Endodermal cell (in vitro differentiated cells): ENCODE measurements around the gene CPEB1. TPM values are rescaled to one million over a fixed set of nuclear protein-coding genes. Genes with fewer than 3 reads are reported as not detected.
"Not testable (repeated sequence)": the region's sequence is repeated elsewhere in the genome, so short reads cannot be mapped to it uniquely, and the experiment has no call there.

Source experiments
- DNase-seq: peaks from one replicate; pipeline ENCODE4 v3.0.0-alpha.2; 2017
- H3K27ac ChIP-seq: 2 replicates; pipeline ENCODE4 v1.5.1; 2013; ENCODE audit warnings: mild to moderate bottlenecking, low read depth, low read length, moderate library complexity
- H3K27me3 ChIP-seq: 2 replicates; pipeline ENCODE4 v1.6.1; 2013; ENCODE audit warnings: mild to moderate bottlenecking, low read length, moderate library complexity; ENCODE audit not compliant: insufficient read depth, control insufficient read depth, poor library complexity, severe bottlenecking
- H3K36me3 ChIP-seq: 2 replicates; pipeline ENCODE4 v1.7.0; 2013; ENCODE audit warnings: mild to moderate bottlenecking, low read length, moderate library complexity; ENCODE audit not compliant: control insufficient read depth, insufficient read depth
- H3K4me1 ChIP-seq: one replicate; pipeline ENCODE4 v1.7.0; 2013; ENCODE audit warnings: low read length; ENCODE audit not compliant: control insufficient read depth, insufficient read depth
- H3K4me3 ChIP-seq: 2 replicates; pipeline ENCODE4 v1.5.1; 2013; ENCODE audit warnings: mild to moderate bottlenecking, low read length, moderate library complexity
- H3K9ac ChIP-seq: 2 replicates; pipeline ENCODE4 v1.6.1; 2013; ENCODE audit warnings: mild to moderate bottlenecking, low read length, moderate library complexity; ENCODE audit not compliant: poor library complexity, severe bottlenecking; ENCODE audit errors: extremely low read depth
- H3K9me3 ChIP-seq: 2 replicates; pipeline ENCODE4 v1.6.1; 2013; ENCODE audit warnings: mild to moderate bottlenecking, low read length, moderate library complexity; ENCODE audit not compliant: control insufficient read depth
- H3K27ac Mint-ChIP-seq: 2 replicates; pipeline ENCODE4 v1.8.0; 2020; ENCODE audit warnings: mixed read lengths
- H3K27me3 Mint-ChIP-seq: 2 replicates; pipeline ENCODE4 v1.8.0; 2021; ENCODE audit warnings: mild to moderate bottlenecking, mixed read lengths; ENCODE audit not compliant: insufficient read depth
- H3K36me3 Mint-ChIP-seq: 2 replicates; pipeline ENCODE4 v1.8.0; 2020; ENCODE audit warnings: low read depth, mixed read lengths
- H3K4me1 Mint-ChIP-seq: 2 replicates; pipeline ENCODE4 v1.8.0; 2020; ENCODE audit warnings: mixed read lengths
- H3K4me3 Mint-ChIP-seq: 2 replicates; pipeline ENCODE4 v1.8.0; 2020; ENCODE audit warnings: mild to moderate bottlenecking, moderate library complexity, mixed read lengths
- H3K9me3 Mint-ChIP-seq: 2 replicates; pipeline ENCODE4 v1.8.0; 2020; ENCODE audit warnings: mild to moderate bottlenecking, mixed read lengths
- WGBS, 2 experiments: methylation state at CpG; one replicate each; pipeline versions ENCODE4 v1.1.5 to v1.1.7; 2013; ENCODE audit warnings: missing lambda C conversion rate in 2 of 2, mixed read lengths in 1 of 2; ENCODE audit not compliant: insufficient coverage in 1 of 2, insufficient read length in 1 of 2; 5-methylcytosine and 5-hydroxymethylcytosine counted together
- total RNA-seq, 2 donors: library from RNA; stranded (reverse); fragmentation: NEBNext Ultra II Directional in 1 of 2; extraction: Animal tissue kit (Norgen Biotek cat#: 25700) in 1 of 2; gene quantifications; 2 replicates in 1 of 2; 3 replicates in 1 of 2; pipeline ENCODE4 v1.2.1, GENCODE V29; 2021
- TF ChIP-seq, protein P1 (sequence below): fragments of 200-600 bp; sonication (generic); conservative IDR thresholded peaks from 2 replicates; pipeline ENCODE4 v1.5.0; 2021; ENCODE audit warnings: antibody characterized with exemption, mild to moderate bottlenecking

The CPEB1 gene
- total RNA-seq, 2 donors from 2014 or later = 1.0 to 1.4 TPM

GRCh38 chr15:82535566-82536408 lies 111.4 kb downstream of the CPEB1 start:
- Mint-ChIP-seq H3K9me3 (peaks cover 2% of the 10 kb centered on the region), H3K27me3 (peaks cover 1% of the 10 kb centered on the region), H3K4me1 (peaks cover 16% of the 10 kb centered on the region), H3K36me3 (peaks cover 69% of the 10 kb centered on the region), H3K27ac (peak overlapping the region; percentile 48), H3K4me3 (no peak overlapping the region)
- H3K36me3 ChIP-seq = peaks cover 57% of the 10 kb centered on the region
- H3K4me3 ChIP-seq = no peak overlapping the region
- H3K27ac ChIP-seq = peak overlapping the region; percentile 59
- 92 to 96% methylated on average over 5 to 8 of the region's 9 CpGs for WGBS, 2 experiments
- H3K27me3 ChIP-seq = no peaks in the 10 kb centered on the region
- DNase-seq = peak; percentile 53
- TF ChIP-seq, protein P1, sequence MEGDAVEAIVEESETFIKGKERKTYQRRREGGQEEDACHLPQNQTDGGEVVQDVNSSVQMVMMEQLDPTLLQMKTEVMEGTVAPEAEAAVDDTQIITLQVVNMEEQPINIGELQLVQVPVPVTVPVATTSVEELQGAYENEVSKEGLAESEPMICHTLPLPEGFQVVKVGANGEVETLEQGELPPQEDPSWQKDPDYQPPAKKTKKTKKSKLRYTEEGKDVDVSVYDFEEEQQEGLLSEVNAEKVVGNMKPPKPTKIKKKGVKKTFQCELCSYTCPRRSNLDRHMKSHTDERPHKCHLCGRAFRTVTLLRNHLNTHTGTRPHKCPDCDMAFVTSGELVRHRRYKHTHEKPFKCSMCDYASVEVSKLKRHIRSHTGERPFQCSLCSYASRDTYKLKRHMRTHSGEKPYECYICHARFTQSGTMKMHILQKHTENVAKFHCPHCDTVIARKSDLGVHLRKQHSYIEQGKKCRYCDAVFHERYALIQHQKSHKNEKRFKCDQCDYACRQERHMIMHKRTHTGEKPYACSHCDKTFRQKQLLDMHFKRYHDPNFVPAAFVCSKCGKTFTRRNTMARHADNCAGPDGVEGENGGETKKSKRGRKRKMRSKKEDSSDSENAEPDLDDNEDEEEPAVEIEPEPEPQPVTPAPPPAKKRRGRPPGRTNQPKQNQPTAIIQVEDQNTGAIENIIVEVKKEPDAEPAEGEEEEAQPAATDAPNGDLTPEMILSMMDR = no peak
- peaks cover 5% of the 10 kb centered on the region for H3K4me1 ChIP-seq
- H3K9ac ChIP-seq = no peak overlapping the region
- no peaks in the 10 kb centered on the region for H3K9me3 ChIP-seq

GRCh38 chr15:82535151-82535550 lies 112.0 kb downstream of the CPEB1 start:
- peaks cover 18% of the 10 kb centered on the region for H3K4me1 Mint-ChIP-seq
- DNase-seq = peak; percentile 13
- H3K27ac ChIP-seq, H3K4me3 Mint-ChIP-seq, H3K9me3 Mint-ChIP-seq, H3K9me3 ChIP-seq, H3K4me1 ChIP-seq, H3K27me3 ChIP-seq, H3K27ac Mint-ChIP-seq, H3K27me3 Mint-ChIP-seq, H3K9ac ChIP-seq, H3K4me3 ChIP-seq: not testable (repeated sequence)
- 96 to 98% methylated on average over 3 to 5 of the region's 5 CpGs for WGBS, 2 experiments
- H3K36me3 Mint-ChIP-seq = peaks cover 69% of the 10 kb centered on the region
- peaks cover 57% of the 10 kb centered on the region for H3K36me3 ChIP-seq

DNA sequence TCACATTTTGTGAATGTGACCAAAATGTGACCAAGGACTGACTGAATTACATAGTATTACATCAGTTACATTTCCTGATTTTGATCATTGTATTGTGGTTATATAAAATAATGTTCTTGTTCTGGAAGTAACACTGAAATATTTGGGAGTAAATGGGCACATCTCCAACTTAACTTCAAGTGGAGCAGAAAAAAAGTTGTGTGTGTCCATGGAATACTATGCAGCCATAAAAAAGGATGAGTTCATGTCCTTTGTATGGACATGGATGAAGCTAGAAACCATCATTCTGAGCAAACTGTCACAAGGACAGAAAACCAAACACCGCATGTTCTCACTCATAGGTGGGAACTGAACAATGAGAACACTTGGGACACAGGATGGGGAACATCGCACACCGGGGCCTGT lies 112.7 kb downstream of the CPEB1 start:
- not testable (repeated sequence) for H3K9me3 Mint-ChIP-seq, H3K27me3 Mint-ChIP-seq, DNase-seq, H3K27ac Mint-ChIP-seq, H3K4me3 ChIP-seq, H3K9me3 ChIP-seq, H3K4me3 Mint-ChIP-seq, H3K9ac ChIP-seq, H3K27ac ChIP-seq, H3K4me1 ChIP-seq, H3K27me3 ChIP-seq
- Mint-ChIP-seq H3K4me1 (peaks cover 18% of the 10 kb centered on the region), H3K36me3 (peaks cover 66% of the 10 kb centered on the region)
- H3K36me3 ChIP-seq = peaks cover 55% of the 10 kb centered on the region
- 96 to 100% methylated on average over 1 to 3 of the region's 3 CpGs for WGBS, 2 experiments

GRCh38 chr15:82533801-82534200 lies 113.4 kb downstream of the CPEB1 start:
- Mint-ChIP-seq H3K4me3 (no peak overlapping the region), H3K9me3 (peaks cover 2% of the 10 kb centered on the region), H3K36me3 (peaks cover 59% of the 10 kb centered on the region), H3K27me3 (no peaks in the 10 kb centered on the region), H3K4me1 (peaks cover 14% of the 10 kb centered on the region), H3K27ac (no peak overlapping the region)
- 96 to 100% methylated on average over 1 to 3 of the region's 3 CpGs for WGBS, 2 experiments
- Histone ChIP-seq H3K9ac (no peak overlapping the region), H3K27me3 (no peaks in the 10 kb centered on the region), H3K27ac (no peak overlapping the region), H3K4me3 (no peak overlapping the region), H3K36me3 (peaks cover 49% of the 10 kb centered on the region), H3K4me1 (peaks cover 5% of the 10 kb centered on the region), H3K9me3 (no peaks in the 10 kb centered on the region)
- TF ChIP-seq, protein P1 = no peak
- peak; percentile 48 for DNase-seq
